ENCODE measurements around the gene PYCR2. TPM values are rescaled to one million over a fixed set of nuclear protein-coding genes. Genes with fewer than 3 reads are reported as not detected.

Gene PYCR2
- total RNA-seq, 1 experiment from 2014 or later, result 104 TPM

GRCh38 chr1:225958041-225958440 is 34.0 kb upstream of the PYCR2 start:
- Histone ChIP-seq H2BK5ac (ENCODE audit: insufficient read length, low read length) (no peak overlapping the region), H3K27me3 (ENCODE audit: insufficient read depth, low read length) (no peaks in the 10 kb centered on the region), H2BK120ac (ENCODE audit: low read depth, low read length, poor library complexity, severe bottlenecking) (no peak overlapping the region), H4K20me1 (ENCODE audit: control insufficient read depth, insufficient read depth, insufficient read length) (no peaks in the 10 kb centered on the region), H3T11ph (ENCODE audit: low read length) (no peak overlapping the region), H3K14ac (ENCODE audit: insufficient read depth, low read length) (no peak overlapping the region), H3K4me2 (ENCODE audit: insufficient read depth, insufficient read length, low read length) (no peak overlapping the region), H2AFZ (ENCODE audit: low read length) (no peak overlapping the region), H3K79me2 (ENCODE audit: insufficient read depth, low read length) (no peaks in the 10 kb centered on the region), H2AK5ac (ENCODE audit: insufficient read length, low read length) (no peak overlapping the region), H3K18ac (ENCODE audit: insufficient read length, low read depth, low read length) (no peak overlapping the region), H3K4me1 (ENCODE audit: insufficient read depth, low read length) (no peaks in the 10 kb centered on the region), H3K4ac (ENCODE audit: low read depth, low read length) (no peak overlapping the region), H3K23ac (ENCODE audit: insufficient read length, low read depth, low read length) (no peak overlapping the region), H3K27ac (ENCODE audit: insufficient read length, low read depth, low read length) (no peak overlapping the region), H3K9me3 (ENCODE audit: control insufficient read depth, low read depth, low read length) (no peaks in the 10 kb centered on the region), H3K79me1 (ENCODE audit: insufficient read depth, low read depth, low read length, poor library complexity, severe bottlenecking) (no peaks in the 10 kb centered on the region), H3K9ac (ENCODE audit: extremely low read depth, insufficient read length, low read length) (no peak overlapping the region), H3K23me2 (ENCODE audit: insufficient read length, low read depth, low read length, poor library complexity, severe bottlenecking) (no peaks in the 10 kb centered on the region), H2BK15ac (ENCODE audit: low read depth, low read length) (no peak overlapping the region), H2BK12ac (ENCODE audit: insufficient read length, low read depth, low read length) (no peak overlapping the region), H2BK20ac (ENCODE audit: low read depth, low read length, poor library complexity, severe bottlenecking) (no peak overlapping the region), H4K8ac (replicated peaks; ENCODE audit: insufficient read length, low read depth, low read length) (no peak overlapping the region), H4K5ac (ENCODE audit: insufficient read length, low read depth, low read length) (no peak overlapping the region), H4K91ac (ENCODE audit: insufficient read length, low read depth, low read length) (no peak overlapping the region), H3K56ac (ENCODE audit: insufficient read length, low read depth, low read length) (no peak overlapping the region)
- H3K4me1 Mint-ChIP-seq, result 0 out of 4 replicates have a peak, but pooled peaks cover 0 to 1% of the 10 kb centered on the region in 2 experiments
- peaks cover 2% of the 10 kb centered on the region for H3K27me3 Mint-ChIP-seq (ENCODE audit: low read depth)
- H3K9me3 Mint-ChIP-seq, result no peaks in the 10 kb centered on the region
- no peak for DNase-seq
- no peak overlapping the region for H3K27ac Mint-ChIP-seq
- no peak overlapping the region for H3K4me3 Mint-ChIP-seq
- no peak for TF ChIP-seq CTCF (conservative IDR thresholded peaks at IDR 0.05)
- no peaks in the 10 kb centered on the region; a peak in 1 of 7 replicates for H3K36me3 Mint-ChIP-seq (ENCODE audit: insufficient read depth in 1 of 3, low read depth in 3 of 3)
- no CpG with 5 or more reads among the region's 3 CpGs for WGBS (ENCODE audit: extremely low coverage, insufficient read length, low lambda C conversion rate)
